Head of caudate nucleus (tissue), 42 donors: ENCODE data around the gene THRB.

Experiments used
- DNase-seq, 42 donors: peaks; one replicate each; pipeline versions ENCODE4 v3.0.0 to v3.0.0-alpha.2; 2020 to 2021; ENCODE audit warnings: mixed read lengths in 7 of 42
- intact Hi-C: fragments of 100-400 bp; cut with DNase I; formaldehyde crosslinking; loops from one replicate; pipeline ENCODE4 v1.15.0; 2022

Gene THRB

DNA sequence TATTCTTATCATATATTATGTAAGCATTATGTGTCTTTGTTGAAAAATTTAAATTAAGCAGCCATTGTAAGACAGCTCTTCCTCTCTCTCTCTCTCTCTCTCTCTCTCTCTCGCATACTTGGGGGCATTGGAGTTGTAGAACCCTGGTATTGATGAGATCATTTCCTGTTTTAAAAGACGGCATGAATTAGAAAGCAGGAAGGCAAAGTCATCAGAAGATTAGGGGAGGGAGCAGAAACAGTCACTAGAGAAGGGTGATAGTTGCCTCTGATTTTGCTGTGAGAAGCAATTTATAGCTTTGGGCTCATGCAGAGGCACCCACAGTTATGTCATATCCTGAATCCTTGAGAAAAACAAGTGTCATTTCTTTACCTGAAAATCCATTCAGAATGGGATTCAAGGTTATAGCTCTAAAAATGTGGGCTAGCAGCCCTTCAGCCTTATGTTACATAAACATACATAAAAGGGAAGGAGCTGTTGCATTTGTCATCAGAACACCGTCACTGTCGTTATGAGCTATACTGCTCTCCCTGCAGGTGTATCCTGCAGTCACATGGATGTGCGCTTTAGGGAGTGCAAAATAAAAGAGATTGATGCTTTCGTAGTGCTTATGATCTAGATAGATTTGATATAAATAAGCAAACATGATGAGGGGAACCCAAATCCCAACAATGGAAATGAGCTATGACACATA is 335.7 kb downstream of the THRB start:
- intact Hi-C loops = no loop called here
- peak in 6 of 42 donors; percentile 12 to 45 (median 20) for DNase-seq

DNA sequence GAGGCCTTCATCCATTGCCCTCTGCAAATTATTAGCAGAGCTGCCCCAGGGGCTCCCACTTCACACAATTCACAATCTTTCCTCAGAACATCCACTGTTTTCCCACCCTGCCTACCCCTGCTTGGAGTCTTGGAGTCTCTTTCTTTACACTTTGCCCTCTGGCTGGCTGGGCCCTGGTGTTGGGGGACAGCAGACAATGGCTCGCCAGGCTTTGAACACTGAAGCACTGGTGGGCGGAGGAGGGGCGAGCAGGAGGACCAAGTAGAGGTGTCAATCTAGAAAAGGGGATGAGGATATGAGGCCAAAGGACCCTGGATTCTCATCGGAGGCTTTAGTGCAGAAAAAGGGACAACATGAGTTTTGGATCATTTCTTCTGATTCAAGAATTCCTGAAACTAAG is 337.5 kb downstream of the THRB start:
- intact Hi-C loops = no loop called here
- DNase-seq = no peak

DNA sequence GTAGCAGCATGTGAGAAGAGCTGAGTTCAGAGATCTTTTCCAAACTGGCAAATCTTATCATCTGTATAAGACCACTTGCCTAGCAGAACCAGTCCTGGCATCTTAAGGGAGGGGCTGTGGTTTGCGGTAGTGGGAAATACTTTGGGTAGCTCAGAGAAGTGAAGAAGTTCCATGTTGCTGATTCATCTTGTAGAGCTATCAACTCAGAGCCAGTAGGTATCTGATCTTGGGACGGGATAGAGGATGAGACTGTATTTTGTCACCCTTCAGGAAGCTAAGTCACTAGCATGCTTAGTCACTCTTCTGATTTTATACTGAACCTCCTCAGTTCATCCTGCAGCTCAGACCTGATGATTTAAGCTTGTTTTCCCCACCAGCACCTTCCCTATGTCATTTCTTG is 338.2 kb downstream of the THRB start:
- no peak for DNase-seq
- intact Hi-C loops = no loop called here

DNA sequence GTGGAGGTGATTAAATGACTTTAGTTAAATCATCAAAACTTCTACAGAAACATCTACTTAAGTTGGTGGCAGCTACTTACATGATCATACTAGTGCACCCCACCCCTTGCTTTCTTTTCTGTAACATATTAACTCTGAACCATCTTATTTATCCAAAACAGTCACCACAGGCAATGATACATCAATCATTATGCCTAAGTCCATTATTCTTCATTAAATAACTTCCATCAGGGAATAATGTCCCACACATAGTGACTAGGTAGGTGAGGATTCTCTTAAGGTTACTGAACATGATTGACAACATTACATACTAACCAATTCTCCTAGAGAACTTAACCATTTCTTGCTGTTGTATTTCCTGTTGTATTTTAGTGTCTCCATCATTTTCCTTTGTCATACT is 339.4 kb downstream of the THRB start:
- no peak for DNase-seq
- intact Hi-C loops = no loop called here

DNA sequence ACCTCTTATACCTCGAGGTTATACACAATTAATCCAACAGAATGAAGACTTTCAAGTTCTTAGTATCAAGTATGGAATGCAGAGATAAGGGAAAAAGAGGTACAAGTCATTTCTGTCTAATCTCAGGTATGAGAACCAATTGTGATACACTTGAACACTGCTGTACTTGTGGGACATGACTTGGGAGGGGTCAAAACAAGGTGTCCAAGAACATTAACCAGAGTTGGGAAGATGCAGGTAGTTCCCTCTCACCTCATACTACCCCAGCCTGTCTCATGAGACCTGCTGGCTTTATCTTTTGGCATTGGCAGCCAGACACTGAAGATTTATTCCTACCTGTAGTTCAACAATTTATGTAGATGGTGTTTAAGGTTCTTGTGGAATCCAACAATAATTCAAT is 339.9 kb downstream of the THRB start:
- no peak for DNase-seq
- intact Hi-C loops = no loop called here

DNA sequence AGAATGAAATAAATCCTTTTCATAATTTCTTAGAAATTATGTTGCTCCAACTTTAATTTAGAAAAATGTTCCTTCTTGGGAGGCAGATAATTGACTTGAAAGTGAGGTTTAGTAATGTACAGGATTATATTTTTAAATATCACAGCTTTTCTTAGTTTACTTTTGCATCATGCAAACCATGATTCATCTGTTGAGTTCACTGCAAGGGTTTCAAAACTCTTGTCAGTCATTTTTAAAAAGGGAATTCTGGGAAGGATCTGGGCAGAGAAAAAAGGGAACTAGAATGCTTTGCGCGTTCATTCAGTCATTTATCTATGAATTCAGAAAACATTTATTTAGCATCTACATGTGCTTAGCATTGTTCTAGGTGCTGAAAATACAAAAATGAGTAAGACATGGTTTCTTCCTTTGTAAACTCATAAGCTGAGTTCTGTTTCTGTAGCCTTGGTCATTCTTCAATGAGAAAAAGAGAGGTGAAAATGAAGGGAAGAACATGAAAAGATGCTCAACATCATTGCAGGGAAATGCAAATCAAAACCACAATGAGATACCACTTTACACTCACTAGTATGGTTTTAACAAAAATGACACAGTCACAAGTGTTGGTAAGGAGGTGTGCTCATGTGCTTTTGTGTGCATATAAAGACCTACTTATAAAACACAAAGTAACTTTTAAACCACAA is 340.5 kb downstream of the THRB start:
- DNase-seq = no peak
- intact Hi-C loops = no loop called here

DNA sequence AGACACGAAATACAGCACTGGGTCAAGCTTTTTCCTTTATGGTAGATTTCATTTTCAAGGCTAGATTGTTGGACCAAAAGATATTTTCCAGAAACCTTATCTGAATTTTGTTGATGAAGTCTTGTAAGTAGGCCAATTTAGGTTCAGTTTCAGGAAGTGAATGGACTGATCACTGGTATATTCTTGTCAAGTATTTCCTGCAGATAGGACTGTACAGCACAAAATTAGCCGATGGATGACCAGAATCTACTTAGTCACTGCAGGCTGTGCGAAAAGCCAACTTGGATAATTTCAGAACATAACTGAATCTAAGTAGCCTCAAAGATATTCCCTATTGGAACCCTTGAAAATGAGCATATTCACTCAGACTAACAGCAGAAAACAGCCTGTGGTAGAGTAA is 343.1 kb downstream of the THRB start:
- no peak for DNase-seq
- intact Hi-C loops = no loop called here

DNA sequence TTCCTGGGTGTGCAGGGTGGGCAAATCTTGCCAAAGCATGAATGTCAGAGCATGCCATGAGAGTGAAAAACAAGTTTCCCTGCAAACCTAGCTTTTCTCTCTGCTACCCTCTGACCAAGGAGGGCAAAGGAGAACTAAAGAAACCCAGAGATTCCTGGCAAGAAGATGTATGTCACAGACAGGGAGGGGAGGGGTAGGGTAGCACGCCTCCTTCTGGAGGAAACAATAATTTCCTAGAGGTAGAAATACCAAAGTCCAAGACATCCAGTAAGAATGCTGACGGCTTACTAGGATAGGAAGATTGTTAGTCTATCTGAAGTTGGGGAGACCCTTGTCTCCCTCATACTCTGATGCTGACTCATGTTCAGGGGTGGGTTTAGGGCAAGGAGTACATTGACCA is 345.6 kb downstream of the THRB start:
- intact Hi-C loops = no loop called here

DNA sequence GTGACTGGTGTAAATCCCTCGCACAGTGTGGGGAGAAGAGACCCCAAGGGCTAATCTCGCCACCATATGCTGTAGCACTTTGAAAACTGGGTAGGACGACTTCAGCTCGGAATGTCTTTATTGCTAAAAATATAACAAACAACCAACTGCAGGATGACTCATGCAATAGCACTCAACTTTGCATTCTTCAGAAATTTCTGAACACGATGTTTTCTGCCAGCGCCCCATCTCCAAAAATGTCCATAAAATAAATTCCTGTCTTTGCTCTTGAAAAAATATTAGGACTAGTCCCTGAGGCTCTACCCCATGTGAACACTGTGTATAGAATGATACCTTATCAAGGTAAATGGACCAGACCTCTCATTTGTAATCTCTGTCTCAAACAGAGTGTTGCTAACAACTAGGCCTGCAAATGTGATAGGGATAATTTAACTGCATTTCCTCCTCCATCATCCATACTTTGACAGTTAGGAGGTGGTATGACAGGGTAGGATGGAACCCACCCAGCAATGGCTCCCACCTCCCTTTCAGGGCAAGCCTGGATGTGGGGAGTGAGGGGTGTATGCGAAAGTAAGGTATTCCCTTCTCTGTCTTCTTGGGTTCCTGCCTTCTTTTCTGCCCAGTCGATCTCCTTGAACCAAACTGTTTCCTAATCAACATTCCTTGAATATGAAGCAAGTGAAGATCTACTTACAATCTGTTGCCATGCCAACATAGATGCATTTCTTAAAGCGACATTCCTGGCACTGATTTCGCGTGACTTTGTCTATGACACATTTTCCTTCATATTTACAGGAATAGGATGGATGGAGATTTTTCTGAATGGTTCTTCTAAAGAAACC is 348.4 kb downstream of the THRB start:
- DNase-seq = peak in 2 of 42 donors; percentile 45 to 49
- intact Hi-C loops = no loop called here

More for the DNA sequence above, 345.6 kb downstream of the THRB start:
- DNase-seq = no peak

DNA sequence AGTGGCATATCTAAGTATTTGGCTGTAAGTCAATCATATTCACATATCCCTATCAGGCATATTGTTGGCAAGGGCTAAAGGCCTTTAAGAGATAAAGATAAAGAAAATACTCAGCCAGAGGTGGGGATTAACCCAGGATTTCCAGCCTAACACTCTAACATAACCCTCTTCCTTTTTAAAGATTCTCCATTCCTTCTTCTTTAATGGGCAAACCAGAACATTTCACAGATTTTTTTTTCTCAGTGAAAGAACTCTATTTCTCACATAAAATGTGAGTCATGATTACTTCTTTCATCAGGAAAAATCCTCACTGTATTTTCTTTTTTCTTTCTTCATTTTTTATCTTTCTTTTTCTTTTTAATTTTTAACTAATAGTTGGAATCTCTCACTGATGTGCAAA is 349.2 kb downstream of the THRB start:
- intact Hi-C loops = no loop called here
- no peak for DNase-seq

DNA sequence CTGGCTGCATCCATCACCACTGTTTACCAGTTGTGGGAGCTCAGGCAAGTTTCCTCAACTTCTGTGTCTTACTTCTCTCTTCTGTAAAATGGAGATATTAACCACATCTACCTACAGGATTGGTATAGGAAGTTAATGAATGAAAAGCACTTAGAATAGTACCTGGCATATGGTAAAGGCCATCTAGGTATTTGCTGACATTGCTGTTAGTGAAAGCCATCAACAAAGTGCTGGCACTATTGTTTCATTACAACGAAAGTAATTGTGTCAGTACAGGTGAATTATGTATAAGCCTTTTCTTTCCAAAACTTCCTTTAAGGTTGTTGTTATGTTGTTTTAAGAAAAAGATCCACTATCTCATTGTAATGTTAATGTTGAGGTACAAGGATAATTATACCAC is 352.5 kb downstream of the THRB start:
- intact Hi-C loops = no loop called here
- DNase-seq = no peak

DNA sequence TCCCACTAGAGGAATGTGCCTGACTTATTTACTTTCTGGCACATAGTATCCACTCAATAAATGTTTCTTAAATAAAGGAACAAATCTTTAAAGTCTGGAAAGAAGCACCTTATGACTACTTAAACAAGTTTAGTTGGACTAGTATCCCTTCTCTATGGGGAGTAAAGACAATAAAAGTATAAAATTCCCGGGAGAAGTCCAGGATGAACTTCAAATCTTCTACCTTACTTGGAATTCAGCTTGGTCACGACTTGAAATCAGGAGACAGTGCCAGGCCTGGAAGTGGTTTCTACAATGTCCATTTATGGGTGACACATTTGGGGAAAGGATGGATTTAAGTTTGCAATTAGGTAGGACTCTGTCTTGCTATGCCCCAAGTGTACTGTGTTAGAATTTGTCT is 353.1 kb downstream of the THRB start:
- intact Hi-C loops = no loop called here
- no peak for DNase-seq

DNA sequence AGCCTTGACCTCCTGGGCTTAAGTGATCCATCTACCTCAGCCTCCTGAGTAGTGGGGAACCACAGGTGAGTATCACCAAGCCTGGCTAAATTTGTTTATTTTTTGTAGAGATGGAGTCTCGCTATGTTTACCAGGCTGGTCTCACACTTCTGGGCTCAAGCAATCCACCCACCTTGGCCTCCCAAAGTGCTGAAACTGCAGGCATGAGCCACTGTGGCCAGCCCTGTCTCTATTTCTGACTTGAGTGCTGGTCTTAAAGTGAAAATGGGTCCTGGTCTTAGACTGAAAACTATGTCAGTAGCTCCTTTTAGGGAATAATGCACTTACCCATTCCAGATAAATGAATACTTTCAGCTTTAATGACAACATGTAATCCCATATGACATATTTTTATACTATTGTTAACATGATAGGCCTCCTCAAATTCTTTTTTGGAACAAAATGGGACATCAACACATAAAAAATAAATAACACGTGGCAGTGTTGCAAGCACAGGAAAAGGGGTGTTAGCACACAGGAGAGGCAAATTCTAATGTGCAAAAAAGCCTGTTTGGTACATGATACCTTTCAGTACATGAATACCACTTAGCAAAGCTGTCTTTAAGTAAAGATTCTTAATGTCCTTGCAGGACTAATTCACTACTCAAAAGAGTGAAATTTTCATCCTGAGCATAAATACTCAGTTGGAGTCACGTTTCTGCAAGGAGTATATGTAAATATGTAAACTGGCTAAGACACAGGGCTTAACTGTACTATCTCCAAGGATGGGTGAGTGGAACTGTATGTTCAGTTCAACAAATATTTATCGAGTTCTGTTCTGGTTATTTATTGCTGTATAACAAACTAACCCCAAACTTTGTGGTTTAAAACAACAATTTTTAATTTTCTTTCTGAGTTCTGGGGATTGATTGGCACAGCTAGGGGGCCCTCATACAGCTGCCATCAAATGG is 354.9 kb downstream of the THRB start:
- DNase-seq = no peak
- intact Hi-C loops = no loop called here

DNA sequence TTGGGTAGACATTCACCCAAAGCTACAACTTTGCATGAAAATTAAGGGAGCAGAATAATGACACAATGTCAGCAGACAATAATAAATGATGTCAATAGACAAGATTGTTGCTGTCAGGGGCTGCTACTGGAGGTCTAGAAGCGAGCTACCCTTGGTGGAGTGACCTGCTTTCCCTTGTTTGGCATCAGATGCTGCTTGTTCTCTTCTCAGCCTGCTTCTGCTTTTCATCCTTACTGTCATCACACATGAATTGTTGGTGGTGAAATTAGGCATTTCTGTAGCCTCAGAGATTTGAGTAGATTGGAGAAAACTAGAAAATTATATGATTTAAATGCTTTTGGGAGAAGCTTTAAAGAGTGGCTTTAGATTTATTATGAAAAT is 355.8 kb downstream of the THRB start:
- DNase-seq = no peak
- intact Hi-C loops = no loop called here

DNA sequence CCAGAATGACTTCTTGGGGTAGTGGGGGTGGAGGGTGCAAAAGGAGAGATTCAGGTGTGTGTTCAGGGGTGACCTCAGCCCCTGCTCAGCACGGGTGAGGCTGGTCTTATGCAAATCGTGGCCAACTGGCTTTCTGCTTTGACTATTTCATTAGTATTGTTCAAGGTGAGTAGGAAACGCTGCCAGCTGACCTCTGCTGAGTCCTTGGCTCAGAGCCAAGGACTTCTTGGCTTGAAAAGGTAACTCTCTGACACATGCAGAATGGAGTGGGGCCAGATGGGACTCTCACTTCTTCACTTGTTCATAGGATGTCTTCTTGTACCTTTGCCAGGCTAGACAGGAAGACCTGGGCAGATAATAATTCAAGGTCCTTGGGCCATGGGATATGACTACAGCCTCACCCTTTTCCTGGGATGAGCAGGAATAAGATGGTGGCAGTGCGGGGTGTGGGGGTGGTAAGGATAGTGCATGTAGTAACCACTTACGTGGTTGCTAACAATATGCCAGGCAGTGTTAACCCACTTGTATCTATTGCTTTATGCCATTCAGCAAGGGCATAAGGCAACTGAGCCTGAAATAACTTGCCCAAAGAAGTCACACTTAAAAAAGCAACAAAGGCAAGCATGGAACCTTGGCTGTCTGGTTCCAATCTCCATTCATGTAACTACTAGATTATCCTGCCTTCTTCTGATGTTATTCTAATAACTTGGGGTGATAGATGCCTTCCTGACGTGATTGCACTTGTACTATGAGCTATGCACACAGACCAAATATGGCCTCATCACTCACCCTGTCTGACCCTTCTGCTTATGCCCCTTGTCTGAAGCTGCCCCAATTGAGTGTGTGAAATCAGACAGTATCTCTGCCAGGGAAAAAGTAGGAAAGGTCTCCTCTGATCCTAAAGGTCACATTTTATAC is 356.4 kb downstream of the THRB start:
- DNase-seq = no peak
- intact Hi-C loops = no loop called here

DNA sequence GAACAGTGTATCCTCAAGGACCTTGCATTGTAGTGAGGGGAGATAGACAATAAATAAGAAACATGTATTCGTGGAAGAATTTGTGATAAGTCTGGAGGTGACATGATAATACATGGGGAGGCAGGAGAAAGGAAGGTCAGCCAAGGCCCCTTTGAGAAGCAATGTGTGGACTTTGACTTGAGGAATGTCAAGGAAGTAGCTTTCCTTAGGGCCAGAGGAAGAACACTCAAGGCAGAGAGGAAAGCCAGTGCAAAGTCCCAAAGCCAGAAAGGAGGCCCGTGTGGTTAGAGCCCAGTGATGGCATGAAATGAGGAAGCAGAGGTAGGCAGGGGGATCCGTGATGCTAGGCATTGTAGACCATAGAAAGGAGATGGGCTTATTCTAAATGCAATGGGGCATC is 357.3 kb downstream of the THRB start:
- intact Hi-C loops = no loop called here
- no peak for DNase-seq

DNA sequence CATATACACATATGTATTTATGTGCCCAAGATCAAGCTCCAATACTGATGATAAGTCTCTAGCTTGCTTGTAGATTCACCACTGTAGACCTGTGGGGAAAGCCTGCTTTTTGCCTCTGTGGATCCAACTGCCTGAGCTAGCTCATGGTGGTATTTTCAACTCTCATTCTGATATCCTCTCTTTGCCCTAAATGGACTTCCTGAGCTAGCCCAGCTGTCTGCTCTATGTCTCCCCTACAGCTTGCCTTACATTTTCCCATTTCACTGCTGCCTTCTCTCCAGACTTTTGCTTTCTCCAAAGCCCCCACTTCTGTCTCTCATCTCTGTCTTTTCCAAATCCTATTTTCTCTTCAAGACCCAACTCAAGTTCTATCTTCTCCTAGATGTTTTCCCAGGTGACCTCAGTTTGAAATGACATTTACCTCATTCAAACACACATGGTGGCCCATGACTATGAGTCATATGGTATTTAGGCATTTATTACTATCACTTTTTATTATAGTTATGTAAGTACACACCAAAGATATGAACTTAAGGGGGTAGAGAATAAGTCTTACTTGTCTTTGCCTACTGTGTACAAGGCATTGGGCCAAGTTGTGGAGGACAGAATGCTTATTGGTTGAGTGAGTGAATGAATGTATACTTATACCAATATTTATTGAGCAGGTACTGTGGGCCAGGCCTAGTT is 357.9 kb downstream of the THRB start:
- no peak for DNase-seq
- intact Hi-C loops = no loop called here

DNA sequence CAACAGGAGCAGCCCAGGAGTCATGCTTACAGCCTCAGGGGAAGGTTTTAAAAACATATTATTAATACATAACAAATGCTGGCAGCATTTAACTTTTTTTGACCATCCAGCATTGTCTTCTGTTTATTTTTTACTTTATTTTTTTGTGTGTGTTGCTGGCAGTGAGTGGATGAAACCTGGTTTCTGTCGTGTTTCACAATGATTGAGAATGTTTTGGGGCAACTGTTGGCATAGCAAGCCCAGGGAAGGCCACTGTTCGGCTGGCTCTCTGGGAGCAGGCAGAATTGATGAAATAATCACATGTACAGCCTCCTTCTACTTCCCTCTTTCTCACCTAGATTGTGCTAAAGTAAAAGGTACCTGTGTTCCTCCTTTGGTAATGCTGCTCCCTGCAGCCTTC is 359.4 kb downstream of the THRB start:
- intact Hi-C loops = no loop called here
- DNase-seq = no peak
